Choroid plexus epithelial cell (primary cell): Measurements from ENCODE around the gene PPP4R2.
"Not testable (repeated sequence)": the region's sequence is repeated elsewhere in the genome, so short reads cannot be mapped to it uniquely, and the experiment has no call there.

Source experiments
- DNase-seq: peaks from one replicate; pipeline ENCODE4 v3.0.0-alpha.2; 2010; ENCODE audit warnings: low read depth
- H3K4me3 ChIP-seq: 2 replicates; pipeline ENCODE4 v1.5.1; 2011; ENCODE audit warnings: low read depth, mild to moderate bottlenecking, control low read depth, low read length, moderate library complexity
- CTCF ChIP-seq: conservative IDR thresholded peaks from 2 replicates; pipeline ENCODE4 v1.5.1; 2011; ENCODE audit warnings: low read depth, mild to moderate bottlenecking, control low read depth, inconsistent platforms, low read length, moderate library complexity

The PPP4R2 gene

GRCh38 chr3:73052857-73053256 lies 56.2 kb downstream of the PPP4R2 start:
- DNase-seq: no peak
- no peak overlapping the region for H3K4me3 ChIP-seq
- no peak for TF ChIP-seq CTCF

GRCh38 chr3:73055583-73055982 lies 59.0 kb downstream of the PPP4R2 start:
- DNase-seq: no peak
- TF ChIP-seq CTCF: no peak
- no peak overlapping the region for H3K4me3 ChIP-seq

- peak; percentile 78 for DNase-seq
- peak; percentile 52 for TF ChIP-seq CTCF
- no peak overlapping the region for H3K4me3 ChIP-seq
Measured at GRCh38 chr3:73056014-73056844, 59.6 kb downstream of the PPP4R2 start.

- TF ChIP-seq CTCF: no peak
- no peak for DNase-seq
- H3K4me3 ChIP-seq: no peak overlapping the region
Measured at GRCh38 chr3:73056845-73057150, 60.2 kb downstream of the PPP4R2 start.

- peak; percentile 51 for DNase-seq
- TF ChIP-seq CTCF: no peak
- no peak overlapping the region for H3K4me3 ChIP-seq
Measured at GRCh38 chr3:73060302-73060723, 63.7 kb downstream of the PPP4R2 start.

DNA sequence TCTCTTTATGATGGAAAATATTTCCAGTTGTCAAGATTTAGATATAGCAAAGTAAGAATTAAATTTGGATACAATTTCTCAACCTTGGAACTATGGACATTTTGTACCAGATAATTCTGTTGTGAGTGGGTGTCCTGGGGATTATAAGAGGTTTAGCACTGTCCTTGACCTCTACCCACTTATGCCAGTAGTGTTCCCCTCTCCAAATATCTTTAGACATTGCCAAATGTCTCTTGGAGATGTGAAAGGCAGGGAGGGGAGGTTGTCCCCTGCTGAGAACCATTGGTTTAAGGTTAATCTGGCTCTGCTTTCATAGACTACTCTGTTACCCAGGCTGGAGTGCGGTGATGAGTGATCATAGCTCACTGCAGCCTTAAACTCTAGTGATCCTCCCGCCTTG lies 64.8 kb downstream of the PPP4R2 start, which contains the start of gene EBLN2:
Gene EBLN2, plus strand, starts transcription at position 244 of the 400 bp plus-strand sequence. CDS start 423 bp downstream, outside the sequence.
- TF ChIP-seq CTCF: no peak

DNA sequence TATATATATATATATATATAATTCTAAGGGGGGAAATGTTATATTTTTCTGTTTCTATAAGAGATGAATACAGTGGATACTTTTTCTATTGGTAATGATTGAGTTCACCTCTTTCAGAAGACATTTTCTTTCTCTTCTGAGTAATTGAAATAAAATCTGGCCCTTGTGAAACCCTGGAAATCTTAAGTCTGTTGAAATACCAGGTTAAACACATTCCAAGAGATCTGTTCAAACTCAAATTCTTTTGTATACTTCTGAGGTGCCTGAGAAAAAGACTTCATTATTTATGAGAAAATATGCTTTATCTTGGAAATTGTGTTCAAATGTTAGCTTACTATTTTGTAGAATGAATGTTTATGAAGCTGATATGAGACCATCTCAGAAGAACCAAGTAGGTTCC lies 69.6 kb downstream of the PPP4R2 start:
- DNase-seq: peak; percentile 64

More for the DNA sequence above, 64.8 kb downstream of the PPP4R2 start, which contains the start of gene EBLN2:
- H3K4me3 ChIP-seq: no peak within 1 kb of the TSS
- no peak for DNase-seq

More for the DNA sequence above, 69.6 kb downstream of the PPP4R2 start:
- H3K4me3 ChIP-seq: not testable (repeated sequence)
